GM10266 (cell line): ENCODE results near the gene TOPORS.
A peak's percentile ranks its signal among the peaks of the same experiment; 100 is the strongest.
"Not testable (repeated sequence)": the region's sequence is repeated elsewhere in the genome, so short reads cannot be mapped to it uniquely, and the experiment has no call there.

Experiments used
- DNase-seq: peaks from one replicate; pipeline ENCODE4 v3.0.0; 2012; ENCODE audit errors: extremely low spot score
- TF ChIP-seq, protein P1 (sequence below): IDR thresholded peaks from 2 replicates; pipeline ENCODE4 v1.5.1; 2012; ENCODE audit warnings: mild to moderate bottlenecking, low read depth; ENCODE audit not compliant: control insufficient read depth, insufficient read depth; ENCODE audit errors: missing control alignments

TOPORS gene

DNA sequence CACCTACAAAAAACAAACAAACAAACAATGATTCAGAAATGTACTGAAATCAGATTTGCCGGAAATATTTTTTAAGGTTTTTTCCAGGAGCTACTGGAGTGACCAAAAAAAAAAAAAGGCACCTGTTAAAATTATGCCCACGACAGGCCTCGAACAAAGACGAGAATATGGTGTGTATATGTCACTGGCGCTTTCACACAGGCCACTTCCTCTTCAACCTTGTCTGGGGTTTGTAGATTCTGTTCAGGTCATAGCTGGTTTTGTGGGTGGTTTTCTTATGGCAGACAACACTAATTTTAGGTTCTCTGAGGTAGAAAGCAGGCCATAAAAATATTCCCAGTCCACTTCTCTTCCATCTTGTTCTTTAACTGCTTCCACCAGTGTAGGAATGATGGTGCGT, 13.6 kb upstream of the TOPORS start:
- TF ChIP-seq, protein P1, sequence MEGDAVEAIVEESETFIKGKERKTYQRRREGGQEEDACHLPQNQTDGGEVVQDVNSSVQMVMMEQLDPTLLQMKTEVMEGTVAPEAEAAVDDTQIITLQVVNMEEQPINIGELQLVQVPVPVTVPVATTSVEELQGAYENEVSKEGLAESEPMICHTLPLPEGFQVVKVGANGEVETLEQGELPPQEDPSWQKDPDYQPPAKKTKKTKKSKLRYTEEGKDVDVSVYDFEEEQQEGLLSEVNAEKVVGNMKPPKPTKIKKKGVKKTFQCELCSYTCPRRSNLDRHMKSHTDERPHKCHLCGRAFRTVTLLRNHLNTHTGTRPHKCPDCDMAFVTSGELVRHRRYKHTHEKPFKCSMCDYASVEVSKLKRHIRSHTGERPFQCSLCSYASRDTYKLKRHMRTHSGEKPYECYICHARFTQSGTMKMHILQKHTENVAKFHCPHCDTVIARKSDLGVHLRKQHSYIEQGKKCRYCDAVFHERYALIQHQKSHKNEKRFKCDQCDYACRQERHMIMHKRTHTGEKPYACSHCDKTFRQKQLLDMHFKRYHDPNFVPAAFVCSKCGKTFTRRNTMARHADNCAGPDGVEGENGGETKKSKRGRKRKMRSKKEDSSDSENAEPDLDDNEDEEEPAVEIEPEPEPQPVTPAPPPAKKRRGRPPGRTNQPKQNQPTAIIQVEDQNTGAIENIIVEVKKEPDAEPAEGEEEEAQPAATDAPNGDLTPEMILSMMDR, result no peak
- no peak for DNase-seq

DNA sequence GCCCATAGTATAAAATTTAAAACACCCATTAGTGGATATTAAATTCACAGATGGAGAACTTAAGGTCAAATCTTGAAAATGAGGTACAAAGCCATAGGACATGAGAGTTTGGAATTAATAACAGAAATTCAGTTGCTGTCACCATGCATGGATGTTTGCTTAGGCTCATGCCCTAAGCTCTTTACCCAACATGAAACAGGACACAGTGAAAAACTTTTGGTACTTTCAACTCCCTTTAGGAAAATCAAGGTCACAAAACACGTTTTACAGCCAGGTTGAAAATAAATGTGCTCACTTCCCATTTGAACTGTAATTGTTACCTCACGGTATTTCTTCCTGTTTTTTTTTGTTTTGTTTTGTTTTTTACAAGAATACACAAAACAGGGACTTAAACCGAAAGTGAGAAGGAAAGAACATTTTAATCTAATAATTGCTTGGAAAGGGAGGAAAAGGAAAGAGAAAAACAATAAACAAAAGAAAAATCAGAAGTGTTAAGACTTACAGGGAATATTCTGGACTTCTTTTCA, 6.1 kb upstream of the TOPORS start:
- TF ChIP-seq, protein P1, result no peak
- DNase-seq, result no peak

DNA sequence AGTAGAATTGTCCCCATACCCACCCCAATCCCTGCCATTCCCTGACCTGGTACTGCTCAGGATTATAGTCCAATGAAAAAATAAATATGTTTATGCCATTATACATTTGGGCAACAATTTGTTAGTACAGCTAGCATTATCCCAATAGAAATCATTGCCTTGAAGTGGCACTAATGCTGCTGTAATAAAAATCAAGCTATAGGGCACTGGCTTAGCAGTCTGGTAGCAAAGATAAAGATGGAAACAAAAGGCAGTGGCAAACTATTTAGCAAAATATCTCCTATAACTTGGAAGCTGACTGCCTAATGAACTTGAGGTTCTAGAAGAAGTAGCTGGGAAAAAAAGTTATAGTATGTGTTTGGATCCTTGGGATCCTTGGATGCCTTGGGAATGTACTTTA, 2.2 kb upstream of the TOPORS start:
- no peak for DNase-seq
- TF ChIP-seq, protein P1, result no peak

DNA sequence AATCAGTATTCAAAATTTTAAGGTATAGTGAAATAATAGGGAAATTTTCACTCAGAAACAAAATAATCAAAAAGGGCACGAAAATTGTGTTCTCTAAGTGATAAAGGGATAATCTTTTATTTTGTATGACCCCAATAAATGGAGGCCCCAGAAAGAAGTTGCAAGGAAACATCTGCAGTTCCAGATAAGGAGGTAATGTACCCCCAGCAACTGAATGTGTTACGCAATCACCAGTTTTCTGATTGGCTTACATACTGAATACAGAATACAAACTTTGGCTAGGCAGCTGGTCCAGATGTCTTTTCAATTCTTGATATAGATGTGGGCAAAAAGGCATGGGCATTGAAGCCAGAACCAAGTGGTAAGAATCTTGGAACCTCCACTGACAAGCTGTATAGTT, 1.7 kb upstream of the TOPORS start:
- TF ChIP-seq, protein P1, result no peak
- no peak for DNase-seq

DNA sequence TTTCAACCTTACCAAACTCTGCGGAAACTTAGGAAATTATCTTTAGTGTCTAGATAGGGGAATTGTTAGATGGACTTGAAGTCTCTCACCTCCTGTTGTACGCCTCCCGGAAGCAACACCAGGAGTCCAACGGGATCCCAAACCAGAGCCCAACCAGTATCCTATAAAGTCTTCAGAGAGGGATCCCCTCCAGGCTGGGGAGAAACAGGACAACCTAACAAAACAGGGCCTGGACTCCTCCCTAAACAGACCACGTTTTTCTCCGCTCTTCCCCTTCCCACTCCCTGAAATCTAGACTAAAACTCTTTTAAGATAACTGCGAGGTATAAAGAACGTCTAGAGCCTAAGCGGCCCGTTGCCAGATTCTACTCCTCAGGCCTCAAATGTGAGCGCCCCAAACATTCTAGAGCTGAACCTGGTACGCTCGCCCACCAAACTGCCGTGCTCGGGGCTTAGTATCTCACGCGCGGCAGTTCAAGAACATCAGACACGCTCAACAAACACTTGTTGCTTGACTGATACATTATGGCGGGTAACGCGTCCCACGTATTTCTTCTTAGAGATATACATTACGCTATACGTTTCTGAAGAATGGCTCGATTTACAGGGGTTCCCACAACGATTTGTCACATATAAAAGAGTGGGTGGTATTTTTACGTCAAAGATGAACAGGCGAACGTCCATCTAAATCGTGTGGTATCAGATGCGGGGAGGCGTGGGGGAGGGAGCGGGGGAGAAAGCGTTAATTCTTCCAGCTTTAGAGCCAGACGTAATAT, 922 bp downstream of the TOPORS start:
- peak; percentile 34 for DNase-seq
- TF ChIP-seq, protein P1, result no peak

DNA sequence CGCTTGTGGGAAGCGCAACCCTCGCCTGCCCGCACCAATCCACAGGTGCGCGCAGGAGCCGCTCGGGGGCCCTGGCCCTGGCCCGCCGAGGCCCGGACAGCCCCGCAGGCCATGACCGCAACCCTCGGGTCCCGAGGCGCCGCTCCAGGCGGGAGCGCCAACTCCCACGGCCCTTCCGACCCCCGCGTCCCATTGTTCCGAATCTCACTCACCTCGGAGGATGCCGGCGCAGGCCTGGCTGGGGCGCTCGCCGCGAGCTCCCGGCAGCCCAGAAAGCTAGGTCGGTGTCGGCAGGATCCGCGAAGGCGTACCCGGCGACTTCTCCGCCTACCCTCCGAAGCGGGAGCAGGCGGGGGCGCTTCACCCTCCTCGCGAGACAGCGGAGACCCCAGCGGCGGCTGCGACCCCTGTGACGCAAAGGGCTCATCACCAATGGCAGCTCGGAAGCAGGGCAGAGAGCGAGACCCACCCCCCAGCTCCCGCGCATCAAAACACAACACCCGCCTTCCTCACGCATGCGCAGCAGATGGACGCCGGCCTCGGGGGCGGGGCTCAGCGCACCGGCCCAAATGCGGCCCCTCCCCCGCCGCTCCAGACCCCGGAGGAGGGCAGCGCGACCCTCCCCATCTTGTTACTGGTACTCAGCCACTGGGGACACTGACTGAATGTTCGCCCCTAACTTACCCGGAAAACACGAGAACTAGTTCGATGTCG, 1.7 kb downstream of the TOPORS start:
- DNase-seq, result peak; percentile 97
- TF ChIP-seq, protein P1, result peak; percentile 37

DNA sequence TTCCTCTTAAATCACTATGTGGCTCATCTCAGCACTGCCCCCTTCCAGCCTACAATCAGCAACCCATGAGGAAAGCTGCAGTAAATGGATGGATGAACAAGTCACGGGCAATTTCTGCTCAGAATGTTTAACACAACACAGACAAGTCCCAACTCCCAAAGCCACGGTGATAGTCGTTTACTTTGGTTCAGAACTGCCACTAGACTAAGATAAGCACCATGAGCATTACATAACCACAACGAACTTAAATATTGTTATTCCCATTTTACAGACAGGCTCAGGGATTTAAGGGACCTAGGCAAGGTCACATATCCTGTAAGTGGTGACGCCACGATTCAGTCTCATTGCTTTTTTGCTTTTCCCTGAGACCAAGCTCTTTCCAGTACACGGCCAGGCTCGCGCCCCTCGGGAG, 2.2 kb downstream of the TOPORS start:
- peak; percentile 15 for DNase-seq
- TF ChIP-seq, protein P1, result peak; percentile 14

DNA sequence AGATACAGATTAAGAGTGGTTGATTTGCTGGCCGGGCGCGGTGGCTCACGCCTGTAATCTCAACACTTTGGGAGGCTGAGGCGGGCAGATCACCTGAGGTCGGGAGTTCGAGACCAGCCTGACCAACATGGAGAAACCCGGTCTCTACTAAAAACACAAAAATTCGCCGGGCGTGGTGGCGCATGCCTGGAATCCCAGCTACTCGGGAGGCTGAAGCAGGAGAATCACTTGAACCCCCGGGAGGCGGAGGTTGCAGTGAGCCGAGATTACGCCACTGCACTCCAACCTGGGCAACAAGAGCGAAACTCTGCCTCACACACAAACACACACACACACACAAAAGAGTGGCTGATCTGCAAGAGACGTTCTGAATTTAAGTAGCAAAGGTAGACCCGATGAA, 4.2 kb downstream of the TOPORS start:
- DNase-seq, result not testable (repeated sequence)
